Measurements from ENCODE around the gene PPP2R5D. TPM values are rescaled to one million over a fixed set of nuclear protein-coding genes. Genes with fewer than 3 reads are reported as not detected.

The PPP2R5D gene
- total RNA-seq (2021) (47.5 to 52.7 TPM (median 49.0 TPM) in 3 replicates), Bru-seq, nascent RNA (percentile 61 among the genes with signal in this experiment)
- long read RNA-seq, experiment 1, transcript PPP2R5D-202 (16 exons, 2,894 nt): minor isoform, 24 of 328 reads
- long read RNA-seq, experiment 1, transcript PPP2R5D-208 (16 exons, 3,044 nt): major isoform, 256 of 328 reads
- long read RNA-seq, experiment 1, partial matches to known transcripts: 7 of 328 reads
- long read RNA-seq, experiment 1, other reads (novel, unspliced or antisense): 41 of 328 reads
- long read RNA-seq, experiment 2, transcript PPP2R5D-208 (16 exons, 3,044 nt): major isoform, 28 of 74 reads
- long read RNA-seq, experiment 2, partial matches to known transcripts: 38 of 74 reads
- long read RNA-seq, experiment 2, other reads (novel, unspliced or antisense): 8 of 74 reads
- long read RNA-seq, experiment 3, partial matches to known transcripts: 0 of 6 reads
- long read RNA-seq, experiment 3, other reads (novel, unspliced or antisense): 1 of 6 reads

DNA sequence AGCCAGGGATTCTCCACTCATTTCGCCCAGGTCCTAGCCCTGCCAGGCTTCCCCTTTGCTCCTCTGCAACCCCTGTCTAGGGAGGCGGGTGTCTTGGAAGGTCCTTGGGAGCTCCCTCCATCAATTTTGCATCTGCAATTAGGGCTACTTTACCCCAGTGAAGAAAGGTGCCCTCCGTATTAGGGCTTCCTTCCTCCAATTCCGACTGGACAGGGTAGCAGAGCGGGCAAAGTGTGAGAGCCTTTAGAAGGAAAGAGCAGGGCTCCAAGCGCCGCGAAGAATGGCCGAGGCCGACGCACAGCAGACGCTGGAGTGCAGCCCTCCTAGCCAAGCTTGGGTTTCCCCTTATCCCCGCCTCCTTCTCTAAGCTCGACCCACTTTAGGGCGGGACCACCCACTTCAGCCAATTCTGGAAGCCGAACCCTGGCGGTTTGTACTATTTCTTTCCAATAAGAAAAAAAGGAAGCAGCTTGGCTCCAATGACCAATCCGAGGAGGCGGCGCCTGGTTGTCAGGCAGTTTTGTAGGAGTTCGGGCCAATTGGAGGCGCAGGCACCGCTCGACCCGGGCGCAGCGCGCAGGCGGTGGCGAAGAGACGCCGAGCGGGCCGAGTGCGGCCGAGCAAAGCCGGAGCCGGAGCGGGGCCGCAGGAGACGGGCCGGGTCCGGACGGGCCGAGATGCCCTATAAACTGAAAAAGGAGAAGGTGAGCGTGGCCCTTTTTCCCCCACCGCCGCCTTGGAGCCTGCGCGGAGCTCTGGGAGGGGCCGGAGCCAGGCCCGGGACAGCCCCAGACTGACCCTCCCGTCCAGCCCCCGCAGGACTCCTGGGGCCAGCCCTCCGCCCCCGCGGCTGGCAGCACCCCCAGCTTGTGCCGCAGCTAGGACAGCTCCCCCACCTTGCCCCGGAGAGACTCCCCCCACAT lies at the start of gene PPP2R5D:
Gene PPP2R5D, plus strand, starts transcription at position 570 of the 923 bp plus-strand sequence. Its CDS starts 108 bp downstream, at position 678.
- Mint-ChIP-seq H3K4me1 (peaks cover 27% of the 10 kb centered on the region), H3K36me3 (peaks cover 1% of the 10 kb centered on the region; the same call in 1 of the 2 replicates), H3K27ac (peak within 1 kb of the TSS; percentile 80), H3K4me3 (peak within 1 kb of the TSS; percentile 79), H3K9me3 (no peaks in the 10 kb centered on the region), H3K27me3 (ENCODE audit: low read depth) (no peaks in the 10 kb centered on the region)
- DNase-seq (ENCODE audit: low spot score): peak; percentile 98
- peak; percentile 97 for ATAC-seq
- ChIA-PET POLR2A (interaction anchor here (0.5 to 1.6 kb wide), 15 partner anchors 12 to 186 kb away, joined by 3 to 12 read pairs (median 5); partner anchors contain the start of genes CNPY3, KLC4, KLHDC3 and MEA1), CTCF (interaction anchor here (0.8 to 1.9 kb wide), 9 partner anchors 12 to 245 kb away, joined by 3 to 14 read pairs (median 7); partner anchors contain the start of genes CNPY3, DNPH1, KLHDC3 and MEA1)
- TF ChIP-seq HMGXB4 (CRISPR knock-in tag; IDR thresholded peaks at IDR 0.05): 0 out of 2 replicates have a peak, but pooled peaks have one; percentile 16
- no peak for TF ChIP-seq TEAD1 (CRISPR knock-in tag; IDR thresholded peaks at IDR 0.05)
- no peak for TF ChIP-seq ATF1 (CRISPR knock-in tag; IDR thresholded peaks at IDR 0.05)
- no peak for TF ChIP-seq IRF1 (CRISPR knock-in tag; IDR thresholded peaks at IDR 0.05)
- TF ChIP-seq, protein P1, sequence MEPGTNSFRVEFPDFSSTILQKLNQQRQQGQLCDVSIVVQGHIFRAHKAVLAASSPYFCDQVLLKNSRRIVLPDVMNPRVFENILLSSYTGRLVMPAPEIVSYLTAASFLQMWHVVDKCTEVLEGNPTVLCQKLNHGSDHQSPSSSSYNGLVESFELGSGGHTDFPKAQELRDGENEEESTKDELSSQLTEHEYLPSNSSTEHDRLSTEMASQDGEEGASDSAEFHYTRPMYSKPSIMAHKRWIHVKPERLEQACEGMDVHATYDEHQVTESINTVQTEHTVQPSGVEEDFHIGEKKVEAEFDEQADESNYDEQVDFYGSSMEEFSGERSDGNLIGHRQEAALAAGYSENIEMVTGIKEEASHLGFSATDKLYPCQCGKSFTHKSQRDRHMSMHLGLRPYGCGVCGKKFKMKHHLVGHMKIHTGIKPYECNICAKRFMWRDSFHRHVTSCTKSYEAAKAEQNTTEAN (CRISPR knock-in tag; IDR thresholded peaks at IDR 0.05): 0 out of 2 replicates have a peak, but pooled peaks have one; percentile 47
- TF ChIP-seq, protein P2, sequence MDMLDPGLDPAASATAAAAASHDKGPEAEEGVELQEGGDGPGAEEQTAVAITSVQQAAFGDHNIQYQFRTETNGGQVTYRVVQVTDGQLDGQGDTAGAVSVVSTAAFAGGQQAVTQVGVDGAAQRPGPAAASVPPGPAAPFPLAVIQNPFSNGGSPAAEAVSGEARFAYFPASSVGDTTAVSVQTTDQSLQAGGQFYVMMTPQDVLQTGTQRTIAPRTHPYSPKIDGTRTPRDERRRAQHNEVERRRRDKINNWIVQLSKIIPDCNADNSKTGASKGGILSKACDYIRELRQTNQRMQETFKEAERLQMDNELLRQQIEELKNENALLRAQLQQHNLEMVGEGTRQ (CRISPR knock-in tag; IDR thresholded peaks at IDR 0.05): no peak
- TF ChIP-seq IRF2 (CRISPR knock-in tag; IDR thresholded peaks at IDR 0.05; ENCODE audit: borderline replicate concordance, low read depth): no peak
- no peak for TF ChIP-seq GTF2I (CRISPR knock-in tag; conservative IDR thresholded peaks at IDR 0.05)
- TF ChIP-seq SP1 (CRISPR knock-in tag; conservative IDR thresholded peaks at IDR 0.05): peak; percentile 81
- TF ChIP-seq HMGA2 (CRISPR knock-in tag; IDR thresholded peaks at IDR 0.05): no peak
- TF ChIP-seq, protein P3, sequence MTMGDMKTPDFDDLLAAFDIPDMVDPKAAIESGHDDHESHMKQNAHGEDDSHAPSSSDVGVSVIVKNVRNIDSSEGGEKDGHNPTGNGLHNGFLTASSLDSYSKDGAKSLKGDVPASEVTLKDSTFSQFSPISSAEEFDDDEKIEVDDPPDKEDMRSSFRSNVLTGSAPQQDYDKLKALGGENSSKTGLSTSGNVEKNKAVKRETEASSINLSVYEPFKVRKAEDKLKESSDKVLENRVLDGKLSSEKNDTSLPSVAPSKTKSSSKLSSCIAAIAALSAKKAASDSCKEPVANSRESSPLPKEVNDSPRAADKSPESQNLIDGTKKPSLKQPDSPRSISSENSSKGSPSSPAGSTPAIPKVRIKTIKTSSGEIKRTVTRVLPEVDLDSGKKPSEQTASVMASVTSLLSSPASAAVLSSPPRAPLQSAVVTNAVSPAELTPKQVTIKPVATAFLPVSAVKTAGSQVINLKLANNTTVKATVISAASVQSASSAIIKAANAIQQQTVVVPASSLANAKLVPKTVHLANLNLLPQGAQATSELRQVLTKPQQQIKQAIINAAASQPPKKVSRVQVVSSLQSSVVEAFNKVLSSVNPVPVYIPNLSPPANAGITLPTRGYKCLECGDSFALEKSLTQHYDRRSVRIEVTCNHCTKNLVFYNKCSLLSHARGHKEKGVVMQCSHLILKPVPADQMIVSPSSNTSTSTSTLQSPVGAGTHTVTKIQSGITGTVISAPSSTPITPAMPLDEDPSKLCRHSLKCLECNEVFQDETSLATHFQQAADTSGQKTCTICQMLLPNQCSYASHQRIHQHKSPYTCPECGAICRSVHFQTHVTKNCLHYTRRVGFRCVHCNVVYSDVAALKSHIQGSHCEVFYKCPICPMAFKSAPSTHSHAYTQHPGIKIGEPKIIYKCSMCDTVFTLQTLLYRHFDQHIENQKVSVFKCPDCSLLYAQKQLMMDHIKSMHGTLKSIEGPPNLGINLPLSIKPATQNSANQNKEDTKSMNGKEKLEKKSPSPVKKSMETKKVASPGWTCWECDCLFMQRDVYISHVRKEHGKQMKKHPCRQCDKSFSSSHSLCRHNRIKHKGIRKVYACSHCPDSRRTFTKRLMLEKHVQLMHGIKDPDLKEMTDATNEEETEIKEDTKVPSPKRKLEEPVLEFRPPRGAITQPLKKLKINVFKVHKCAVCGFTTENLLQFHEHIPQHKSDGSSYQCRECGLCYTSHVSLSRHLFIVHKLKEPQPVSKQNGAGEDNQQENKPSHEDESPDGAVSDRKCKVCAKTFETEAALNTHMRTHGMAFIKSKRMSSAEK (CRISPR knock-in tag; IDR thresholded peaks at IDR 0.05; ENCODE audit: borderline replicate concordance): no peak
- peak; percentile 76 for TF ChIP-seq PRDM15 (CRISPR knock-in tag; IDR thresholded peaks at IDR 0.05)
- no peak for TF ChIP-seq PREB (CRISPR knock-in tag; IDR thresholded peaks at IDR 0.05; ENCODE audit: borderline replicate concordance)
- TF ChIP-seq NFYB (CRISPR knock-in tag; conservative IDR thresholded peaks at IDR 0.05; ENCODE audit: low read depth): peak; percentile 78
- 0 out of 2 replicates have a peak, but pooled peaks have one; percentile 56 for TF ChIP-seq MYBL2 (CRISPR knock-in tag; IDR thresholded peaks at IDR 0.05)
- 0 out of 2 replicates have a peak, but pooled peaks have one; percentile 66 for TF ChIP-seq ZNF232 (CRISPR knock-in tag; IDR thresholded peaks at IDR 0.05)
- TF ChIP-seq, protein P4, sequence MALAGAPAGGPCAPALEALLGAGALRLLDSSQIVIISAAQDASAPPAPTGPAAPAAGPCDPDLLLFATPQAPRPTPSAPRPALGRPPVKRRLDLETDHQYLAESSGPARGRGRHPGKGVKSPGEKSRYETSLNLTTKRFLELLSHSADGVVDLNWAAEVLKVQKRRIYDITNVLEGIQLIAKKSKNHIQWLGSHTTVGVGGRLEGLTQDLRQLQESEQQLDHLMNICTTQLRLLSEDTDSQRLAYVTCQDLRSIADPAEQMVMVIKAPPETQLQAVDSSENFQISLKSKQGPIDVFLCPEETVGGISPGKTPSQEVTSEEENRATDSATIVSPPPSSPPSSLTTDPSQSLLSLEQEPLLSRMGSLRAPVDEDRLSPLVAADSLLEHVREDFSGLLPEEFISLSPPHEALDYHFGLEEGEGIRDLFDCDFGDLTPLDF (CRISPR knock-in tag; IDR thresholded peaks at IDR 0.05): no peak

All from WTC11 (cell line).